Activated CD8-positive, alpha-beta memory T cell treated with anti-CD3 and anti-CD28 coated beads, Interleukin-2, amount 10 ng/mL, durations not matched to agents 7 days and 5 days (primary cell): ENCODE results near the gene AJM1. TPM values are rescaled to one million over a fixed set of nuclear protein-coding genes. Genes with fewer than 3 reads are reported as not detected.
"Not testable (repeated sequence)": the region's sequence is repeated elsewhere in the genome, so short reads cannot be mapped to it uniquely, and the experiment has no call there.

Experiments
- ATAC-seq: fragments of 150-1000 bp; cut with Tn5 transposase; one replicate; pipeline ENCODE4 v1.10.0; 2021; ENCODE audit warnings: moderate library complexity
- CTCF ChIA-PET: fragments of 350-600 bp; sonication (Branson Sonifier 250); formaldehyde crosslinking; loops from one replicate; lab custom pipeline; 2021; ENCODE audit warnings: antibody characterized with exemption; lab: Charles Lee
- DNase-seq: peaks from one replicate; pipeline ENCODE4 v3.0.0-alpha.2; 2020
- H3K27ac Mint-ChIP-seq: one replicate; pipeline ENCODE4 v1.8.0; 2021; ENCODE audit warnings: mild to moderate bottlenecking, mixed read lengths
- H3K27me3 Mint-ChIP-seq: one replicate; pipeline ENCODE4 v1.8.0; 2021; ENCODE audit warnings: mixed read lengths
- H3K36me3 Mint-ChIP-seq: one replicate; pipeline ENCODE4 v1.8.0; 2021; ENCODE audit warnings: mild to moderate bottlenecking, mixed read lengths
- H3K4me1 Mint-ChIP-seq: one replicate; pipeline ENCODE4 v1.8.0; 2021; ENCODE audit warnings: mixed read lengths
- H3K4me3 Mint-ChIP-seq: one replicate; pipeline ENCODE4 v1.8.0; 2021; ENCODE audit warnings: mild to moderate bottlenecking, moderate library complexity, mixed read lengths
- H3K9me3 Mint-ChIP-seq: one replicate; pipeline ENCODE4 v1.8.0; 2022; ENCODE audit warnings: low read depth, mixed read lengths
- total RNA-seq, 2 experiments: library from RNA; stranded (reverse); gene quantifications; one replicate each; pipeline ENCODE4 v1.2.3, GENCODE V29; 2021

Gene AJM1
- total RNA-seq, 2 experiments from 2014 or later = 3.9 to 4.4 TPM

- DNase-seq = no peak
- Mint-ChIP-seq H3K4me1 (no peaks in the 10 kb centered on the region), H3K27me3 (no peaks in the 10 kb centered on the region), H3K9me3 (no peaks in the 10 kb centered on the region), H3K36me3 (peaks cover 2% of the 10 kb centered on the region), H3K27ac (no peak overlapping the region), H3K4me3 (no peak overlapping the region)
- no peak for ATAC-seq
- CTCF ChIA-PET = interaction anchor here (1.1 kb wide), 1 partner anchor 205 kb away, joined by 3 read pairs; no protein-coding TSS in a partner anchor
These were observed 12.0 kb upstream of the AJM1 start for GRCh38 chr9:136829981-136830885.

- Mint-ChIP-seq H3K27ac (no peak overlapping the region), H3K36me3 (peaks cover 2% of the 10 kb centered on the region), H3K27me3 (no peaks in the 10 kb centered on the region), H3K4me3 (no peak overlapping the region), H3K9me3 (no peaks in the 10 kb centered on the region), H3K4me1 (no peaks in the 10 kb centered on the region)
- CTCF ChIA-PET = no interaction called here
- DNase-seq (no peak), ATAC-seq (no peak)
These were observed 11.1 kb upstream of the AJM1 start for GRCh38 chr9:136831002-136831719.

- Mint-ChIP-seq H3K4me3 (no peak overlapping the region), H3K4me1 (no peaks in the 10 kb centered on the region), H3K27me3 (no peaks in the 10 kb centered on the region), H3K36me3 (peaks cover 2% of the 10 kb centered on the region), H3K27ac (no peak overlapping the region), H3K9me3 (no peaks in the 10 kb centered on the region)
- DNase-seq (no peak), ATAC-seq (no peak)
- CTCF ChIA-PET = no interaction called here
These were observed 10.6 kb upstream of the AJM1 start for GRCh38 chr9:136831720-136832104.

GRCh38 chr9:136832581-136832980 is 9.7 kb upstream of the AJM1 start:
- no peaks in the 10 kb centered on the region for H3K9me3 Mint-ChIP-seq
- H3K4me3 Mint-ChIP-seq = no peak overlapping the region
- H3K36me3 Mint-ChIP-seq = peaks cover 2% of the 10 kb centered on the region
- no peak overlapping the region for H3K27ac Mint-ChIP-seq
- no peaks in the 10 kb centered on the region for H3K27me3 Mint-ChIP-seq
- CTCF ChIA-PET = no interaction called here
- ATAC-seq = no peak
- H3K4me1 Mint-ChIP-seq = no peaks in the 10 kb centered on the region
- no peak for DNase-seq

- H3K36me3 Mint-ChIP-seq, DNase-seq, H3K27ac Mint-ChIP-seq, H3K4me3 Mint-ChIP-seq, H3K4me1 Mint-ChIP-seq, H3K27me3 Mint-ChIP-seq, ATAC-seq, H3K9me3 Mint-ChIP-seq: not testable (repeated sequence)
- CTCF ChIA-PET = interaction anchor here (1.3 kb wide), 1 partner anchor 9 kb away, joined by 7 read pairs; the partner anchor contains the start of gene AJM1
These were observed 8.8 kb upstream of the AJM1 start for GRCh38 chr9:136833381-136834048.

GRCh38 chr9:136835162-136835931 is 6.9 kb upstream of the AJM1 start:
- CTCF ChIA-PET = interaction anchor here (1.4 kb wide), 1 partner anchor 11 kb away, joined by 4 read pairs; no protein-coding TSS in a partner anchor

GRCh38 chr9:136835932-136836904 is 6.1 kb upstream of the AJM1 start:
- H3K27ac Mint-ChIP-seq = no peak overlapping the region
- H3K4me3 Mint-ChIP-seq = no peak overlapping the region
- ATAC-seq (no peak), DNase-seq (no peak)
- no peaks in the 10 kb centered on the region for H3K4me1 Mint-ChIP-seq
- H3K36me3 Mint-ChIP-seq = peaks cover 1% of the 10 kb centered on the region
- no peaks in the 10 kb centered on the region for H3K9me3 Mint-ChIP-seq
- H3K27me3 Mint-ChIP-seq = no peaks in the 10 kb centered on the region
- CTCF ChIA-PET = interaction anchor here (0.7 kb wide), 1 partner anchor 44 kb away, joined by 3 read pairs; no protein-coding TSS in a partner anchor

More at GRCh38 chr9:136835162-136835931, 6.9 kb upstream of the AJM1 start:
- Mint-ChIP-seq H3K4me1 (no peaks in the 10 kb centered on the region), H3K27ac (no peak overlapping the region), H3K4me3 (no peak overlapping the region), H3K9me3 (no peaks in the 10 kb centered on the region), H3K27me3 (no peaks in the 10 kb centered on the region), H3K36me3 (peaks cover 2% of the 10 kb centered on the region)
- ATAC-seq (no peak), DNase-seq (no peak)

GRCh38 chr9:136837146-136837855 is 5.0 kb upstream of the AJM1 start:
- Mint-ChIP-seq H3K27me3 (no peaks in the 10 kb centered on the region), H3K36me3 (no peaks in the 10 kb centered on the region), H3K9me3 (no peaks in the 10 kb centered on the region), H3K4me1 (peaks cover 4% of the 10 kb centered on the region), H3K27ac (no peak overlapping the region), H3K4me3 (no peak overlapping the region)
- CTCF ChIA-PET = no interaction called here
- ATAC-seq (no peak), DNase-seq (no peak)

- H3K4me3 Mint-ChIP-seq, H3K4me1 Mint-ChIP-seq, H3K27ac Mint-ChIP-seq, DNase-seq, H3K36me3 Mint-ChIP-seq, H3K27me3 Mint-ChIP-seq, ATAC-seq, H3K9me3 Mint-ChIP-seq, CTCF ChIA-PET: not testable (repeated sequence)
These were observed 4.4 kb upstream of the AJM1 start for GRCh38 chr9:136837856-136838277.

GRCh38 chr9:136838314-136839228 is 3.7 kb upstream of the AJM1 start:
- H3K27ac Mint-ChIP-seq = no peak overlapping the region
- peaks cover 7% of the 10 kb centered on the region for H3K4me1 Mint-ChIP-seq
- H3K27me3 Mint-ChIP-seq = no peaks in the 10 kb centered on the region
- CTCF ChIA-PET = no interaction called here
- H3K36me3 Mint-ChIP-seq = no peaks in the 10 kb centered on the region
- H3K9me3 Mint-ChIP-seq = no peaks in the 10 kb centered on the region
- DNase-seq = no peak
- H3K4me3 Mint-ChIP-seq = no peak overlapping the region
- no peak for ATAC-seq
